ENCODE data around the gene CDH23.
"Not testable (repeated sequence)": the region's sequence is repeated elsewhere in the genome, so short reads cannot be mapped to it uniquely, and the experiment has no call there.

Gene CDH23

DNA sequence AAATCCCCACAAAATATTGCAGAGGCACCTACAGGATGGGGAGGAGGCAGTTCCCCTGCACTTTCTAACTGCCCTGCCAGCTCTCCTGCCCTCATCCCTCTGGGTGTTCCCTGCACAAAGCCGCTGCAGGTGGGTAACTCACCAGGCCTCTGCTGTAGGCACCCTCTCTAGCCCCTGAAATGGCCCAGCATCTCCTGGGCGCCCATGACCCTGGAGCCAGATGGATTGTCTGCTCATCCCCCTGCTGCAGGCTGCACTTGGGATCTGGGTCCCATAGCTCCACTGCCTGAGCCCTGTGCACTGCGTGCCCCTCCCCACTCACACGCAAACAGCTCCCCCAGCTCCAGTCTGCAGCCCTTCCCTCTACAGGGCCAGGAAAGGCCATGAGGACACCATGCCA lies 192.0 kb downstream of the CDH23 start:
- no peak for DNase-seq

DNA sequence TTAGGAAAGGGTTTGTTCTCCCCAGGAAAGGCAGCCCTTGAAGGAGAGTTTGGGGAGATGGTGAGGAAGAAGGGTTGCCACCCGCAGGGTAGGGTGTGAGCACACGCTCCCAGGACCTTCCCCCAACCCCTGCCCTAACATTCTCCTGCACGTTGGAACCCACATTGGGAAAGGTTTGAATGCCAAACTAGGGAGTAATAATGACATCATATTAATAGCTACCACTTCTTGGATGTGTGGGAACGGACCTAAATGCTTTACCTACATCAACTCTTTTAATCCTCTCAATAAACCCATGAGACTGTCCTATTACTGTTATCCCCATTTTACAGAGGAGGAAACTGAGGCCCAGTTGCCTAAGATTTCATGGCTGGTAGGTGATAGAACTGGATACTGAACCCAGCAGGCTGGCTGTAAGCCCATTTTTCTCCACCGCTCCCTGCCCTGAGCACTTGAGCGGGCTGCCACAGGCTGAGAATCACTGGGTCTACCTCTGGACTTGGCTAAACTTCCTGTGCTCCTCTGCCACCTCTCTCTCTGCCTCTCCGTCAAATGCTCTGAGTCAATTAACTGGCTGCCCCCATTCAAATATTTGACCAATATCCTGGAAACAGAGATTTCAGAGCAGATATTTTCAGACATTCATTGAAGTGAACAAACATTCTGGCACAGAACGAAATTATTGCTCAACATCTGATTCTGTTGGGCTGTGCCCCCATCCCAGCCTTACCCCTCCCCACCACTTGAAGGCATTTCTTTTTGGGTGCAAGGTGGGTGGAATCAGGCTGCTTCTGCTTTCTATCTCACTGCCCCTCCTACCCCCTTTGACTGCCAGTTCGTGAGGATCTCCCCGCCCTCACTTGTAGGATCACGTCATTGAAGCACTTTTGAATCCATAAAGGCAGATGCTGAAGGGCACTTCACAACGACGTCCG lies 193.2 kb downstream of the CDH23 start:
- DNase-seq: no peak

DNA sequence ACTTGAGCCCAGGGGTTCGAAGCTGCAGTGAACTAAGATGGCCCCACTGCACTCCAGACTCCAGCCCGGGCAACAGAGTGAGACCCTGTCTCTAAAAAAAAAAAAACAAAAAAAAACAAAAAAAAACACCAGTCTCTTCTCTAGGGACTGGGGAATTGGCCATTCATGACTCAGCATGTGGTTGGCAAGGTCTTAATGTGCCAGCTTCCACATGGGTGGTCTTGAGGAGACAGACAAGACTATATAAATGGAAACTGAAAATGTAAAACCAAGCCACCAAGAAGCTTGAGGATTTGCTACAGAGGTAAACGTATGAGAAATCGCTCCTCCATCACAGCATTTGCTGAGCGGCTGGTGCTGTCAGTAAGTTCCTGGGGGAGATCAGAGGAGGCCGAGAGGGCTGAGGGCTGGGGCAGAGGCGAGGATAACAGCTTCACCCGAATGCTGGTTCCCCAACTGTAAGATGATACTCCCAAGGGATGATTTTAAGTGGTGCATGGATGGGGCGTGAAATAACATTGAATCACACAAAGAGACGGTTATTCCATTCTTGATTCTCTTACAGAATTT lies 194.1 kb downstream of the CDH23 start:
- no peak for DNase-seq

DNA sequence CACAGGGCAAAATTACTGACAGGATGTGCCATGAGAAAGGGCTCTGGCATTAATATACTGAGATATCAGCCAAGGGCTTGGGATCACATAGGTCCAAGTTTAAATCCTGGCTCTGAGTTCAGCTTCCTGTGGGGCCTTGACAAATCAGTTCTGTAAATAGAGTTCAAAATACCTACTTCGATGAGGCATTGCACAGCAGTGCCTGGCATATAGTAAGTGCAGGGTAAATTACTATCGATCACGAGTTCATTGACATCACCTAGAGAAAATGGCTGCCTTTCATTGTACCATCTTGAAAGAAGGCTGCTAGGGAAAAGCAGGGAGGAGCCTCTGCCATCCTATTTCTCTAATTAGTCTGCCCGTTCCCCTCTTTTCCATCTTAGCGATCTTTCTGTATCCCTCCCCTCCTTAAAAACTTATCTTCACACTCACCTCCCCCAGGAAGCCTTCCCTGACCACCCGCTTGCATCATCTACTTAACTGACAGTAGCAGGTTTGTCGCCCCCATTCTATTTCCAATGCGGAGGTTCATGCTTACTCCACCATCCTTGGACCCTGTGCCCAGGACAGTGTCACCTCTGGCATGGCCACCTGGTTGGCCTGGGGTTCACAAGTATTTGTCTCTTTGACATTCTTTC lies 198.3 kb downstream of the CDH23 start:
- DNase-seq: no peak

DNA sequence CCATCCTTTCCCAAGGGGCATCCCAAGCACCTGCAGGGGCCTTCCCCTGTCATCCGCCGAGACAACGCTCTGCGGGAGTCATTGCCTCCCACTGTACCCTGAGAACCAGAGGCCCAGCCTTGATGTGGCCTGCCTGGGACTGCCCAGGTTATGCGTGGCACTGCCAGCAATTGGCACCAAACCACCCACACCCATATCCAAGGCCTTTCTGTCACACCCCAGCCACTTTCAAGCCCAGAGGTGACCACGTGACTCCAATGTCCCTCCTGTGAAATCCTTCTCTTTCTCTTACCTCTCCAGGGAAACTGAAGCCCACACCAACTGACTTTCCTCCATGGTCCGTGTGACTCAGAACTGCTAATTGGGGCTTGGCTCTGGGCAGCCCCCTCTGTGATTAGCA lies 198.9 kb downstream of the CDH23 start:
- no peak for DNase-seq

DNA sequence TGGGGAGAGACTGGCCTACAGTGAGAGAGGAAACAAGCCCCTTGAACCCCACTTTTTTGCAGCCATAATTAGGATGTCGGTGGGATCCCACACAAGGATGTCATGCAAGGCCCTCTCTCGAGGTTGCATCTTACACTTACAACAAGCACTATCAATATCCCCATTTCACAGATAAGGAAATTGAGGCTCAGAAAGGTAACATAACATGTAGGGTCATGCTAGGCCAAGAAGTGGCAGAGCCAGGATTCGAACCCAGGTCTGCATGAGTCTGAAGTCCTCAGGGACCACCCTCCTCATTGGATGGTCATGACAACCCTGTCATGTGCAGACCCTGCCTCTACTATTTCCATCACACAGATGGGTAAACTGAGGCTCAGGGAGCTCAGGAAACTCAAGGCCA lies 199.4 kb downstream of the CDH23 start:
- DNase-seq: no peak

DNA sequence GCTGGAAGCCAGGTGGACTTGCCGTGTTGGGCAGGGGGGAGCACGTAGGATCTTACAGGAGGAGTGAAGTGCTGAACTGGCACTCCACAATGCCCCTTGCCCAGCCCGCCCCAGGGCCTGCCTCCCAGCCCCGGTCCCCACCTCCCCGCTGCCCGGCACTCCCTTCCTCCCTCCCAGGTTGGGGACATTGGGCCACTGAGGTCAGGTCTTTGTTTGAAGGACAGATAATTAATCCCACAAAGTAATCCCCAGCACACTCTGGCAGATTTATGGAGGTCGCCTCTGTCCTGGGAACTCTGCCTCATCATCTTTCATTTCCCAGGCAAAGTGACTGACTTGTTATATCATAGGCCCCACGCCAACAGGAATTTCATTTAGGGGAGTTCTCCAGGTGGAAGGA lies 200.0 kb downstream of the CDH23 start:
- no peak for DNase-seq

DNA sequence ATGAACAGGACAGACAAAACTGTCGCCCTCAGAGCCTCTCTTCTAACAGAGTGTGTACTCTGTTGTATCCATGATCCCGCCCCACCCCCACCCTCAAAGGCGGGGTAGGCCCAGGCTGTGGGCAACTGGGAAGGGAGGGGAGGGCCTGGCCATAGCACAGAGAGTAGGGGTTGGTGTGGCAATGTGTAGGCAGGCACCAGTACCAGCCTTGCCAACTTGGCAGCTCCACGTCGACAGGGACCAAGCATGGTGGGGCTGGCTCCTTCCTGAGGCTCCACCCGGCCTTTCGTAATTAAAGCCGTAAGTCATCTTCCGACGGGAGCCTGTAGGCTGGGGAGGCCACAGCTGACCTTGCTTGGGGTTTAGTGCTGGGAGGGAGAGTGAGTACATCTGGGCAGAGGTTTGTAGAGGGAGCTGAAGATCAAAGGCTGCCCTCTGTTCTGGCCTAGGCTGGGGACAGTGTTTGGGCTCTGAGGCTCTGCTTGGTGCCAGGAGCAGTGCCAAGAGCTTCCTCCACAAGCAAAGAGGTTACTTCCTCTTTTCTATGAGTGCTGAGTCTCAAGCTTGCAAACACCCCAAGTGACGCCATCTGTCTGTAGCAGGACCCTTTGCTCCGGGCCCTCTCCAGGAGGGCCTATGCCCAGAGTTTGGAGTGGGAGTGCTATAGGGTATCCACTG lies 201.2 kb downstream of the CDH23 start:
- no peak for DNase-seq

DNA sequence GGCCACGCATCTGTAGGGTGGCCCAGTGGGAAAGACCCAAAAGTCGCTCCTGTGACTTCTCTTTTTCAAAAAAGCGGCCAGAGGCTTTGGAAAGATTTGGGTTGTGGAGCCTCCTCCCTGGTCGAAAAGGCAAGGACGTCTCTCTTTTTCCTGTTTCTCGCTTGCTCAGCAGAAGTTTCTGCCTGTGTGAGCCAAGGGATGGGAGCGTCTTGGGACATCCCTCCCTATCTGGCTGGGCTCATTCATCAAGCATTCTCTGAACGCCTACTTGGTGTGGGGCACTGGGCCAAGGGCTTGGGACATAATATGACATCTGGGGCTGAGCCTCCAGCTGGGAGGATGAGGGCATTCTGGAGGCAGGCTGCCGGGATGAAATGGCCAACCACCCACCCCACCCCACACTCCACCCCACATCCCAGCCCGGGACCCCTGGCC lies 201.9 kb downstream of the CDH23 start:
- no peak for DNase-seq

DNA sequence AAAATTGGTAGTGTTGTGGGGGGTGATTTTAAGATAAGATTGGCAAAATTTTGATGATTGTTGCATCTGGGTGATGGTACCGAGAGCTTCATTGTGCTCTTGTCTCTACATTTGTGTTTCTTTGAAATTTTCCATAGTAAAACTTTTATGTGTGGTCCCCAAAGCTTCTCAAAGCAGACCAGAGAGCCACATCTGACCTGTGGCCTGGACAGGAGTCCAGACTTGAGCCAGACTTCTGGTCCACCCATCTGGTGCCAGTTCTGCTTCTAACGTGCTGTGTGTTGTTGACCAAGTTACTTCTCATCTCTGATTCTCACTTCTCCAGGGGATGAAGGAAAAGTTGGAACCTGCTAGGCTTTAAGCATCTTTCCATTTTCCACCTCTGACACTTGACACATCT lies 202.8 kb downstream of the CDH23 start:
- DNase-seq: no peak

DNA sequence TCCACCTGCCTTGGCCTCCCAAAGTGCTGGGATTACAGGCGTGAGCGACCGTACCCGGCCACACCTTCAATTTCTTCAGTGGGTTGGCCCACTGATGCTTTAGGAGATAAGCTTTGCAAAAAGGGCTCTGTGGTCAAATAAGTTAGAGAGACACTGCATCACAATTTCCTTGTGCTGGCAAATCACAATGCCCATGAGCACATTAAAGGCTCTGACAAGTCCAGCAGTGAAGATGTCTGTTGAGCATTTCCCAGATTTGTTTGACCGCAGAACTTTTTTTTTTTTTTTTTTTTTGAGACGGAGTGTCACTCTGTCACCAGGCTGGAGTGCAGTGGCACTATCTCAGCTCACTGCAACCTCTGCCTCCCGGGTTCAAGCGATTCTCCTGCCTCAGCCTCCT lies 203.5 kb downstream of the CDH23 start:
- not testable (repeated sequence) for DNase-seq

DNA sequence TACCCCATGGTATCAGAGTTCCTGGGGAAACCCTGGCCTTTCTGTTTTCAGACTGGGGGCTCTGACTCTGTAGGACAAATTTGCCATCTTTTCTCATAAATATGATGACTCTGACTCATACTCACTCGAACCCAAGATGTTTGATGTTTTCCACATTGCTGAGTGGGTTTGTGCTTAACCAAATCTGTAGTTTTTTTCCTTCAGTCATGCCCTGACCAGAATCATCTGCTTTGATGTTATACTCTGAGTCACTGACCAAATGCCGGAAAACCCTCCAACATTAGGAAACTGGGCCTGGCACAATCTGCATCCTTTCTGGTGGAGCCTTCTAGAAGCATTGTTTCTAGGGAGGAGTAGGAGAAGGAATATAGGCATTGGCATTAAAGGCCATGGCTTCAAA lies 204.1 kb downstream of the CDH23 start:
- DNase-seq: no peak

DNA sequence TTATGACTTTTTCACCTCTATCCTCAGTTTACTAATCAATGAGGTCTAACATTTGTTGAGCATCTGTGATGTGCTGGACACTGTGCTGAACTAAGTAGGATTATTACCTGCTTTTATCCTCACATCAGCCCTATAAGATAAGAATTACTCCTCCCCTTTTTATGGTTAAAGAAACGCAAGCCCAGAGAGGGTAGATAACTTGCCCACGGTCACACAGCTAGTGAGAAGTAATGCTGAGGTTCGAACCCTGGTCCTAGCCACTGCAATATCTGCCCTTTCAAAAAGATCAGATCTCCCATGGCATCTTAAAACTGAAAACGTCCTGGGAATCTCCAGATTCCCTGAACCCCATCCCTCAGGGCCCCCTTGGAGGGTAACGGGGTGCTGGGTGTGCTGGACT lies 204.6 kb downstream of the CDH23 start:
- no peak for DNase-seq

DNA sequence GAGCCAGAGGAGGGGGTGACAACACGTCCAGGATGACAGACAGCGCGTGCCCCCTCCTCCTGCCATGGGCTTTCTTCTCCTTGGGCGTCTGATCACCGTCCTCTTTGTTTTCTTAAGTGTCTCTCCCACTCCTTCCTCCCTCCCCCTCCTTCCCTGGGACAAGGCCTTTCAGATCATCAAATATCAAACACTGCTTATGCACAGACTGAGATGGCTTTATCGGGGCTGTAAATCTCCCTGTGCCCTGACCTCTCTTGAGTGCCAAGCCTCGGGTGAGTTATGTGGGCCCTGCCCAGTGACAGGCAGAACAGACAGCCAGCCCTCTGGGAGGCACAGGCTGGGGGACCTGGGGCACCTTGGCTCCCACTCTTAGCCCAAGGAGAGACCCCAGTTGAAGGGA lies 206.4 kb downstream of the CDH23 start:
- no peak for DNase-seq

DNA sequence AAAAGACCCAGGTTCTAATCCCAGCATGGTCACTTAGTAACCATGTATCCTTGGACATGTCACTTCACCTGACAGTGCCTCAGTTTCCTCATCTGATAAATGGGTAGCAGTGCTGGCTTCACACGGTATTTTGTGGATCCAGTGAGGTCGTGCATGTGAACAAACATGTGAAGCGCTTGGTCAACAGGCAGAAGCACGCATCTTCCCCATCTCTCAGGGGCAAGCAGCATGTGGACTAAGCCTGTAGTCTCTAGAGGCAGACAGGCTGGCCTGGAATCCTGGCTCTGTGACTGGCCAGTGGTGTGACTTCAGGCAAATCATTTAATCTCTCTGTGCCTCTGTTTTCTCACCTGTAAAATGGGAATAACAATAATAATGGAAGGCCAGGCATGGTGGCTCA lies 207.0 kb downstream of the CDH23 start:
- no peak for DNase-seq

DNA sequence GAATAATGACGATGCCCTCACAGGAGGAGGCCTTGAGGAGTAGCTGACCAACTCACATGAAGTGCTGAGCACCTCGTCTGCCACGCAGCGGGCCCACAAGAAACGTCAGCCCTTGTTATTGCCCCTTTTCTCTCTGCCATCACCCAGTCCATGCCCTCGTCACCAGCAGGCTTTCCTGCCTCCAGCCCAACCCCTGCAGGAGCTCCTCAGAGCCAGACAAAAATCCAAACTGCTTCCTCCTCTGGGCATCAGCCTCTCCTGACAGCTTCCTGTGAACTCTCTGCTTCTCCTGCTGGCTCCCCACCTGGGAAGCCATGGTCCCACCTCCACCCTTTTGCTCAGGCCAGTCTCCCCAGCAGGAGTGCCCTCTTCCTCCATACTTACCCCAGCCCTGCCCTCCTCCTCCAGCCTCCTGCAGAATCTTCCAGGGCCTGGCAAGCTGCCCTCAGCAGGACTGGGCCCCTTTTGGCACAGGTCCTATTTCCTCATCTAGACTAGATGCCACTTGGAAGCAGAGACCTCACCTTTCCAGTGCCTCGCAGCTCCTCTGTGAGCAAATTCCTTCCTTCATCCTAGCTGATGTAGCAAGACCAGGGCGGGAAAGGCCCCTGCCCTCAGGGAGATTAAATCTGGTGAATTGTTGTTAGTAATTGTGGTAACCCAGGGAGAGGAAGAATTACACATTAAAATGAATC lies 207.8 kb downstream of the CDH23 start:
- no peak for DNase-seq

DNA sequence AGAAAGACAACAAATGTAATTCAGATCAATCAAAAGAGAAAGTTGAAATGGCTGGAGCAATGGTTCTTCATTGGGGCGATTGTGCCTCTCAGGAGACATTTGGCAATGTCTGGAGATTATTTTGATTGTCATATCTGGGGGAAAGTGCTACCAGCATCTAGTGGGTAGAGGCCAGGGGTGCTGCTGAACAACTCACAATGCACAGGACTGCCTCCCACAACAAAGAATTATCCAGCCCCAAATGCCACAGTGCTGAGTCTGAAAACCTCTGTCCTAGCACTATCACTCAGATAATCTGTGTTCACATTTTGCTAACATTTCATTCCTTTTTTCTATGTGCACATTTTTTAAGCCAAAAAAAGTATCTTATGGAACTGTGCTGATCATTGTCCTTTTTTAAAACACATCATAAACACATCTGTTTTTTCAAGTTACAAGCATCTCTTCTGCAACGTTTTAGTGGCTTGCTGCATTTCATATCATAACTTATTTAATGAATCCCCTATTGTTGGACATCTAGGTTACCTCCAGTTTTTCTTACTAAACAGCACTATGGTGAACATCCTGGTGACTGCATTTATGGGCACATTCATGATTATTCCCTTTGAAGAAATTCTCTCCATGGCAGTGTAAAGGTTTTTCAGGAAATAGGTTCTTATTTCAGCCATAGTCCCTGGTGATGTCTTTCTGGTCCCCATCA lies 208.7 kb downstream of the CDH23 start:
- DNase-seq: no peak

DNA sequence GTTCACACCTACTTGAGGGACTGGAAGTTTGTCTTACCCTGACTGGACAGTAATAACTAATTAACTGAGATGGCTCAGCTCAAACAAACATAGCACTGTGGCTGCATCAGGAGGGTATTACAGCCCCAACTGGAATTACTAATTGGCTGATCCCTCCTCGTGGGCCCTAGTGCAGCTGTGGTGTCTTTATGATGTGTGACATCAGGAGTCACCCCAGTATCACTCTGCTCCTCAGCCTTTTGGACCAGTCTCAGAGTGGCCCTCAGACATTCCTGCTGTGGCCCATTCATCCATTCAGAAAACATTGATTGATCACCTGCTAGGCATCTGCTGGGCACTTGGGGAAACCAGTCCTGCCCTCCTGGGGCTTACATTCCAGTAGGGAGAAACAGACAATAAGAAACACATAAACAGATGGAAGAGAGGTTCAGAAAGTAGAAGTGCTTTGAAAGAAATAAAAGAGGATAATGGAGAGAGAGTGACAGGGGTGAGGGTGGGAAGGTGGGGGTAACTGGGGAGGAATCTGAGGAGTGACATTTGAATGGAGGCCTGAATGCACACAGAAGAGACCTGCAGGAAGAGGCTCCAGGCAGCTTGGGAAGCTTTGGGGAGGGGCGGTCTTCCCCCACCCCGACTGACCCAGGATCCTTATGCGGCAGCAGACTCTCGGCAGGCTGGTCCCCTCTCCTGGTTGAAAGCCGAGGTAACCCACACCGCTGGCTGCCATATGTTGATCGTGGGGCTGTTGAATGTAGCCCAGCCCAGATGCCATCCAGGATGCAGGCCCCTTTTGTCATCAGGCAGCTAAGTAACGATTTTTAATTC lies 209.7 kb downstream of the CDH23 start:
- no peak for DNase-seq

DNA sequence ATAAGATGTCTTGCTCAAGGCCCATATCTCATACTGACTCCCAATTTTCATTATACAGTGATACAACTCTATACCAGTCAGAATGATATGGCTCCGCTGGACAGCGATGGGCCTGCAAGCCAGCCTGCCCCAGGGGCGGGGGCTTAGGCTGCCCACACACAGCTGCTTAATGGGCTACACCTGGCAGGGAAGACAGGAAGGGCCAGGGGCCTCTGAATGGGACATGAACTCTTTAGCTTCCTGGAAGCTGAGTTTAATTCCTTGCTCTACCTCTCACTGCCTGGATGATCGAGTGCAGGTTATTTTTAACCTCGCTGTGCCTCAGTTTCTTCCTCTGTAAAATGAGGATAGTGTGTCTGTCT lies 210.3 kb downstream of the CDH23 start:
- DNase-seq: no peak

DNA sequence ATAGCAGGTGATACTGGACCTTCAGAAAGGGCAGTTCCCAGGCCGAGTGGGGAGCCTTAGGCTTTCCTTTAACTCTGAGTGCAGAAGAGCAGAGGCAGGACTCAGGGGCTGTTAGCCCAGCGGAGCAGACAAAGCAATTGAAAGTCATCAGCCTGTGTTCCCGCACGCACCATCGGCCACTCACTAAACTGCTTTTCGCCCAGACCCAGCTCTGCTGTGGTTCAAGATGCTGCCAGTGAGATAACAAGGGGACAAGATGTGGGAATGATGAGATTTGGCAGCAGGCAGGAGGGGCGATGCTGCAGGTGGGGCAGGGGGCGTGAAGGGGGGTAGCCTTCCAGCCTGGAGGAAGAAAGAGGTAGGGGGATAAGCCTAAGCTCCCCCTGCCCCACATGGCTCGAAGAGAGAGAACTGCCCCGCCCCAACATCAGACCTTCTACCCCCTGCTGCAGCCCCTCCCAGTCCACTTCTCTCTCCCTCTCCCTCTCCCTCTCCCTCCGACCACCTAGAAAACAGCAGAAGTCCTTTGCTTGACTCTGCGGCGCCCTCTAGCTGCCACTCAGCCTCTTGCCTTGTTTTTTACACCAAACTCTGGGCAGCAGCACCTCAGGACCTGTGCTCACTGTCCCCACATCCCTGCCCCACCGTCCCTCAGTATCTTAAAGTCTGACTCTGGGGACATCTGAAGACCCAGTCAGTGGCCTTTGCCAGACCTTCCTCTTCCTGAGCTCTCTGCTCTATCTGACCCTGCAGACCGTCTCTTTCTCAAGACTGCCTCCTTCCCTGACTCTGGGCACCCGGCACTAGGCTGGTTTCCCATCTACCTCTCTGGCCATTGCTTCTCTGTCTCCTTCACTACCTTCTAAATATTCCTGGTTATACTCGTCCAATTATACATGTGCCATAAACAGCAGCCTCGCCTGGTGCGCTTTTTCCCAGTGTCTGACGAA lies 212.4 kb downstream of the CDH23 start:
- peak; percentile 21 to 49 for DNase-seq

Data from cerebellar nuclear complex (tissue), 1 donor.